ENCODE data around the gene PTBP1.

DNA sequence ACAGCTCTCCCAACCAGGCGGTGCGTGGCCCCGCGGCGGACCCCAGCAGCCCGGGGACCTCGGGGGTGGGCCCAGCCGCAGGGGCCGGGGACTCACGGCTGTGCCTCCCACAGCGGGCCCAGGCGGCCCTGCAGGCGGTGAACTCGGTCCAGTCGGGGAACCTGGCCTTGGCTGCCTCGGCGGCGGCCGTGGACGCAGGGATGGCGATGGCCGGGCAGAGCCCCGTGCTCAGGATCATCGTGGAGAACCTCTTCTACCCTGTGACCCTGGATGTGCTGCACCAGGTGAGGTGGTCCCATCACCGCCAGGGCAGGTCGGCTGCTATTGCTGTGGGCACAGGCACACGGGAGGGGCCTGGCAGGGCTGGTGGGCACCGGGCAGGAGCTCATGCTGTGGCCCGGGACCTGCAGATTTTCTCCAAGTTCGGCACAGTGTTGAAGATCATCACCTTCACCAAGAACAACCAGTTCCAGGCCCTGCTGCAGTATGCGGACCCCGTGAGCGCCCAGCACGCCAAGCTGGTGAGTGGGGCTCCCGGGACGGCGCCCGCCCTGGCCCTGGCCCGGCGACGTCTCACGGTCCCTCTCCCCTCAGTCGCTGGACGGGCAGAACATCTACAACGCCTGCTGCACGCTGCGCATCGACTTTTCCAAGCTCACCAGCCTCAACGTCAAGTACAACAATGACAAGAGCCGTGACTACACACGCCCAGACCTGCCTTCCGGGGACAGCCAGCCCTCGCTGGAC, 7.3 kb downstream of the PTBP1 start:
- TF ChIP-seq, protein P1, sequence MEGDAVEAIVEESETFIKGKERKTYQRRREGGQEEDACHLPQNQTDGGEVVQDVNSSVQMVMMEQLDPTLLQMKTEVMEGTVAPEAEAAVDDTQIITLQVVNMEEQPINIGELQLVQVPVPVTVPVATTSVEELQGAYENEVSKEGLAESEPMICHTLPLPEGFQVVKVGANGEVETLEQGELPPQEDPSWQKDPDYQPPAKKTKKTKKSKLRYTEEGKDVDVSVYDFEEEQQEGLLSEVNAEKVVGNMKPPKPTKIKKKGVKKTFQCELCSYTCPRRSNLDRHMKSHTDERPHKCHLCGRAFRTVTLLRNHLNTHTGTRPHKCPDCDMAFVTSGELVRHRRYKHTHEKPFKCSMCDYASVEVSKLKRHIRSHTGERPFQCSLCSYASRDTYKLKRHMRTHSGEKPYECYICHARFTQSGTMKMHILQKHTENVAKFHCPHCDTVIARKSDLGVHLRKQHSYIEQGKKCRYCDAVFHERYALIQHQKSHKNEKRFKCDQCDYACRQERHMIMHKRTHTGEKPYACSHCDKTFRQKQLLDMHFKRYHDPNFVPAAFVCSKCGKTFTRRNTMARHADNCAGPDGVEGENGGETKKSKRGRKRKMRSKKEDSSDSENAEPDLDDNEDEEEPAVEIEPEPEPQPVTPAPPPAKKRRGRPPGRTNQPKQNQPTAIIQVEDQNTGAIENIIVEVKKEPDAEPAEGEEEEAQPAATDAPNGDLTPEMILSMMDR (IDR thresholded peaks at IDR 0.05; ENCODE audit: poor library complexity, severe bottlenecking) = no peak
- no peak for TF ChIP-seq EP300 (conservative IDR thresholded peaks at IDR 0.05; ENCODE audit: poor library complexity, severe bottlenecking)
